K562 (cell line): ENCODE data around the gene VCAN. TPM values are rescaled to one million over a fixed set of nuclear protein-coding genes. Genes with fewer than 3 reads are reported as not detected.

Source experiments
- ATAC-seq: fragments of 200-7000 bp; cut with Tn5 transposase; 3 replicates; pipeline ENCODE4 v1.9.1; 2020; ENCODE audit warnings: moderate library complexity
- BruUV-seq: library from RNA; stranded (reverse); fragments of 400-500 nt; replicated peaks from 2 replicates; lab custom pipeline; 2021; lab: Mats Ljungman, UMichigan
- CTCF ChIA-PET: fragments of 300-600 bp; formaldehyde crosslinking; extraction: SDS; loops from one replicate; lab custom pipeline; 2021; ENCODE audit warnings: low intra/inter-chr PET ratio; lab: Yijun Ruan, JAX
- POLR2A ChIA-PET: fragments of 300-600, 350-650 bp; sonication (Branson Sonifier 250); formaldehyde crosslinking; extraction: SDS; loops from one replicate; lab custom pipeline; 2021; ENCODE audit warnings: antibody characterized with exemption, inconsistent platforms; lab: Yijun Ruan, JAX
- DNase-seq, 4 experiments: peaks; one replicate each; pipeline versions ENCODE4 v3.0.0 to v3.0.0-alpha.2; 2011 to 2018; ENCODE audit warnings: low spot score in 3 of 4, mixed read lengths in 3 of 4; ENCODE audit errors: extremely low read depth in 1 of 4
- FAIRE-seq: peaks from 2 replicates; lab custom pipeline; 2011; peaks lifted over from hg19 to GRCh38; lab: Jason Lieb, UNC
- H2AFZ ChIP-seq: 2 replicates; pipeline ENCODE4 v1.6.0; 2011; ENCODE audit warnings: low read depth, low read length, control low read depth, inconsistent platforms
- H3K27ac ChIP-seq: fragments of 200-600 bp; 3 replicates; pipeline ENCODE4 v1.8.0; 2011; ENCODE audit warnings: low read depth, mild to moderate bottlenecking, control low read depth, inconsistent platforms, low read length, moderate library complexity, mixed read lengths; ENCODE audit errors: extremely low read depth
- H3K27me3 ChIP-seq, 2 experiments: fragments of 300-600 bp in 1 of 2; 2 replicates in 1 of 2; 3 replicates in 1 of 2; pipeline versions ENCODE4 v1.6.0 to v1.8.0; 2011; ENCODE audit warnings: inconsistent platforms in 2 of 2, low read length in 2 of 2, mild to moderate bottlenecking in 1 of 2, mixed read lengths in 1 of 2, moderate library complexity in 1 of 2; ENCODE audit not compliant: control insufficient read depth in 2 of 2, insufficient read depth in 2 of 2
- H3K36me3 ChIP-seq: fragments of 300-600 bp; 3 replicates; pipeline ENCODE4 v1.8.0; 2011; ENCODE audit warnings: mild to moderate bottlenecking, low read length, inconsistent platforms; ENCODE audit not compliant: control insufficient read depth, insufficient read depth
- H3K4me1 ChIP-seq, 2 experiments: fragments of 200-600 bp in 1 of 2; replicated peaks in 1 of 2; 2 replicates in 1 of 2; 3 replicates in 1 of 2; pipeline versions ENCODE4 v1.5.1 to v1.8.0; 2011; ENCODE audit warnings: inconsistent platforms in 2 of 2, low read length in 2 of 2, mild to moderate bottlenecking in 1 of 2, mixed read lengths in 1 of 2, moderate library complexity in 1 of 2; ENCODE audit not compliant: control insufficient read depth in 2 of 2, insufficient read depth in 2 of 2
- H3K4me2 ChIP-seq: 2 replicates; pipeline ENCODE4 v1.6.1; 2011; ENCODE audit warnings: low read length, control low read depth, inconsistent platforms, mixed read lengths; ENCODE audit not compliant: insufficient read depth
- H3K4me3 ChIP-seq: fragments of 200-600 bp; sonication (generic), shearing (Covaris generic); 2 replicates; pipeline ENCODE4 v1.5.1; 2016; ENCODE audit warnings: control low read depth, inconsistent platforms
- H3K79me2 ChIP-seq: fragments of 200-600 bp; 3 replicates; pipeline ENCODE4 v1.8.0; 2011; ENCODE audit warnings: low read length, inconsistent platforms; ENCODE audit not compliant: control insufficient read depth, insufficient read depth
- H3K9ac ChIP-seq, 2 experiments: 2 replicates each; pipeline versions ENCODE4 v1.6.0 to v1.6.1; 2011; ENCODE audit warnings: low read depth in 2 of 2, low read length in 2 of 2, control low read depth in 1 of 2, inconsistent platforms in 1 of 2, mild to moderate bottlenecking in 1 of 2, mixed read lengths in 1 of 2; ENCODE audit not compliant: insufficient read depth in 1 of 2
- H3K9me1 ChIP-seq: one replicate; pipeline ENCODE4 v1.6.0; 2011; ENCODE audit warnings: inconsistent platforms, mild to moderate bottlenecking, low read length, moderate library complexity; ENCODE audit not compliant: control insufficient read depth, insufficient read depth
- H3K9me3 ChIP-seq: replicated peaks from 2 replicates; pipeline ENCODE4 v1.5.1; 2011; ENCODE audit warnings: low read depth, low read length, inconsistent platforms; ENCODE audit not compliant: control insufficient read depth, insufficient read depth
- H4K20me1 ChIP-seq: replicated peaks from 2 replicates; pipeline ENCODE4 v1.6.1; 2011; ENCODE audit warnings: low read length, inconsistent platforms, mixed read lengths; ENCODE audit not compliant: control insufficient read depth, insufficient read depth
- CREBBP ChIP-seq: IDR thresholded peaks from one replicate; pipeline ENCODE4 v1.6.1; 2012; ENCODE audit warnings: low read depth, mild to moderate bottlenecking, control low read depth, inconsistent platforms, low read length
- ELF4 ChIP-seq: fragments of 450-650 bp; formaldehyde crosslinking; IDR thresholded peaks from 2 replicates; pipeline ENCODE4 v1.4.0; 2022; ENCODE audit warnings: missing genetic modification characterization
- HMG20B ChIP-seq: fragments of 250-450 bp; sonication (Bioruptor Pico); IDR thresholded peaks from 2 replicates; pipeline ENCODE4 v1.5.0; 2021; ENCODE audit warnings: mild to moderate bottlenecking
- MAFG ChIP-seq: fragments of 450-650 bp; conservative IDR thresholded peaks from 2 replicates; pipeline ENCODE4 v1.6.1; 2016; ENCODE audit warnings: missing genetic modification characterization, missing compliant biosample characterization
- POLR2A ChIP-seq: fragments of 450-650 bp; conservative IDR thresholded peaks from 2 replicates; pipeline ENCODE4 v1.6.1; 2016
- PRMT5 ChIP-seq: sonication (generic); formaldehyde crosslinking; IDR thresholded peaks from 2 replicates; pipeline ENCODE4 v1.5.0; 2020; ENCODE audit warnings: missing genetic modification reagents
- TAF15 ChIP-seq: fragments of 200-400 bp; formaldehyde crosslinking; IDR thresholded peaks from 2 replicates; pipeline ENCODE4 v1.6.1; 2017; ENCODE audit warnings: mild to moderate bottlenecking, low read depth, low read length, moderate library complexity
- TEAD4 ChIP-seq, 2 experiments: sonication (generic) in 1 of 2; formaldehyde crosslinking in 1 of 2; IDR thresholded peaks; 2 replicates each; pipeline versions ENCODE4 v1.6.1 to v1.8.0; 2012 to 2022; ENCODE audit warnings: borderline replicate concordance in 1 of 2, inconsistent platforms in 1 of 2, low read length in 1 of 2, mild to moderate bottlenecking in 1 of 2, missing genetic modification reagents in 1 of 2
- YY1 ChIP-seq, 3 experiments: IDR thresholded peaks; 2 replicates each; pipeline ENCODE4 v1.6.1; 2011; ENCODE audit warnings: low read length in 2 of 3, mild to moderate bottlenecking in 2 of 3, moderate library complexity in 2 of 3, borderline replicate concordance in 1 of 3, control low read depth in 1 of 3, low read depth in 1 of 3; ENCODE audit not compliant: insufficient read depth in 3 of 3, insufficient replicate concordance in 2 of 3, control insufficient read depth in 1 of 3, insufficient read length in 1 of 3; ENCODE audit errors: extremely low read depth in 1 of 3
- WGBS: fragments of 100-300 bp; shearing (Covaris generic); methylation state at CpG from one replicate; pipeline ENCODE4 v1.1.6; 2016; ENCODE audit warnings: low coverage, mixed read lengths; ENCODE audit not compliant: insufficient coverage; ENCODE audit errors: missing lambda C conversion rate; 5-methylcytosine and 5-hydroxymethylcytosine counted together
- in situ Hi-C: fragments of 300-500 bp; cut with MboI; formaldehyde crosslinking; loops from 4 replicates; pipeline ENCODE4 v1.15.0; 2018; ENCODE audit warnings: inconsistent platforms, mixed read lengths
- intact Hi-C: fragments of 100-400 bp; cut with micrococcal nuclease; formaldehyde crosslinking; loops from 2 replicates; pipeline ENCODE4 v1.14.2; 2022
- polyA plus RNA-seq, 8 experiments: library from polyadenylated mRNA; depleted of rRNA in 4 of 8; stranded (reverse) in 5 of 8; unstranded in 3 of 8; fragments of >200 nt; fragmentation: Nextera tagmentation in 2 of 8; fragmentation: Illumina TruSeq in 1 of 8; extraction: Ambion mirVana in 2 of 8; extraction: Trizol in 1 of 8; gene quantifications; 2 replicates each; pipeline versions ENCODE4 v1.2.1 to v1.2.3, GENCODE V29; 2011 to 2014; ENCODE audit warnings: inconsistent platforms in 1 of 8, missing spikeins in 1 of 8
- total RNA-seq, 7 experiments: library from RNA; depleted of rRNA in 6 of 7; stranded (reverse); fragments of >200 nt in 6 of 7; fragmentation: Illumina TruSeq in 2 of 7; extraction: Trizol in 2 of 7; gene quantifications; 2 replicates each; pipeline versions ENCODE4 v1.2.1 to v1.2.3, GENCODE V29; 2011 to 2021; ENCODE audit warnings: low replicate concordance in 1 of 7
- TF ChIP-seq, protein P1 (sequence below), 2 experiments: IDR thresholded peaks; 2 replicates each; pipeline ENCODE4 v1.6.1; 2012; ENCODE audit warnings: improper control_type of control experiment in 2 of 2, low read depth in 2 of 2, low read length in 2 of 2, borderline replicate concordance in 1 of 2

Gene VCAN
- total and polyA plus RNA-seq, 9 of the 15 experiments (the other 6 are each of a cell fraction or from before 2014, with no cell fraction given): 0.01 to 0.33 (median 0.05) TPM

DNA sequence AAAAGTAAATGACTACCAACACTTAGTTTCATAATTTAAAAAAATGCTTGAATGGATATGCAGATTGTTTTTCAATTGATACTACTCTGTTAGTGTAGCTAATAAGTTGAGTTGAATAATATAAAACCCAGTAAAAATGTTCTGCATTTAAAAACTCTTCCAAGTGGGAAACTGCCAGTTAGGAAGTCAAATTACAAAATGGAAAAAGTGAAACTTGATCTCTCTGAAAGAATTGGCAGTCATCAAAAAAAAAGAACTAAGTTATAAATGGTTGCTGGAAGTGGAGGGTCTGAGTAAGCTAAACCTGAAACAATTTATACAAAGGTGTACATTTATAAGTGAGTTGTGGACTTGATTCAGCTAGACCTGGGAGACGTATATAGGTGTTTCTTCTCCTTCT, 52.4 kb downstream of the VCAN start:
- Histone ChIP-seq H3K36me3 (no peaks in the 10 kb centered on the region), H3K9me1 (no peaks in the 10 kb centered on the region), H4K20me1 (no peaks in the 10 kb centered on the region), H3K4me1 (no peaks in the 10 kb centered on the region), H3K9ac (no peak overlapping the region), H2AFZ (no peak overlapping the region), H3K27ac (no peak overlapping the region), H3K27me3 (no peaks in the 10 kb centered on the region; a peak in 1 of 5 replicates), H3K4me3 (no peak overlapping the region), H3K9me3 (no peaks in the 10 kb centered on the region), H3K79me2 (no peaks in the 10 kb centered on the region), H3K4me2 (no peak overlapping the region)
- ATAC-seq: no peak
- TF ChIP-seq PRMT5 (no peak), TAF15 (no peak), POLR2A (no peak), MAFG (tag) (no peak), CREBBP (no peak)
- CTCF ChIA-PET: no interaction called here
- intact Hi-C loops (no loop called here), in situ Hi-C loops (no loop called here)
- BruUV-seq: no TSS peak
- FAIRE-seq: no peak
- POLR2A ChIA-PET: interaction anchor here (0.7 kb wide), 1 partner anchor 28 kb away, joined by 4 read pairs; no protein-coding TSS in a partner anchor
- WGBS: 0% methylated on average over 1 of the region's 1 CpG
- no peak for DNase-seq

DNA sequence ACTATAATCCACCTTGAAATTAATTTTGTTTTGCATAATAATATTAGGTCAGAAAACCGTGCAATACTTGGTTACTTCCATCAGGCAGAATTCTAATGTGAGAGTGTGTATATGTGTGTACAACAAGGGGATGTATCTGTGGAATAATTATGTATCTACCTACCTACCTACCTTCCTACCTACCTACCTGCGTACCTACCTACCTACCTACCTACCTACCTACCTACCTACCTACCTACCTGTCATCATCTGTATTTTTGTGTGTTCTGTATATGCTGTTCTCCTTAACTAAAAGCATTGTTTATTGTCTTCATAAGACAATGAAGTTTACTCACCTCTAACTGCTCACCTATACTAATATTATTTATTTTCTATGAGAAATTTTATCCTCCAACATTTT, 52.8 kb downstream of the VCAN start:
- no peak overlapping the region for H3K4me3 ChIP-seq
- no TSS peak for BruUV-seq
- H3K9me3 ChIP-seq: no peaks in the 10 kb centered on the region
- H3K27ac ChIP-seq: no peak overlapping the region
- 0% methylated on average over 2 of the region's 2 CpGs for WGBS
- no peak overlapping the region for H3K9ac ChIP-seq
- no peaks in the 10 kb centered on the region for H3K4me1 ChIP-seq
- no peaks in the 10 kb centered on the region for H3K36me3 ChIP-seq
- ChIA-PET POLR2A (interaction anchor here (0.7 kb wide), 1 partner anchor 29 kb away, joined by 4 read pairs; no protein-coding TSS in a partner anchor), CTCF (no interaction called here)
- no peak overlapping the region for H3K4me2 ChIP-seq
- intact Hi-C loops (no loop called here), in situ Hi-C loops (no loop called here)
- no peaks in the 10 kb centered on the region; a peak in 1 of 5 replicates for H3K27me3 ChIP-seq
- DNase-seq (no peak), FAIRE-seq (no peak), ATAC-seq (no peak)
- no peak overlapping the region for H2AFZ ChIP-seq
- no peaks in the 10 kb centered on the region for H3K9me1 ChIP-seq
- no peaks in the 10 kb centered on the region for H3K79me2 ChIP-seq
- H4K20me1 ChIP-seq: no peaks in the 10 kb centered on the region
- TF ChIP-seq YY1 (IDR thresholded peaks at IDR 0.05; ENCODE audit: borderline replicate concordance in 1 of 3, control insufficient read depth in 1 of 3, extremely low read depth in 1 of 3, insufficient read depth in 3 of 3, insufficient read length in 1 of 3, insufficient replicate concordance in 2 of 3, low read depth in 1 of 3, low read length in 2 of 3): no peak
- TF ChIP-seq ELF4 (CRISPR knock-in tag): no peak
- TF ChIP-seq HMG20B (CRISPR knock-in tag): no peak
- TF ChIP-seq TEAD4 (IDR thresholded peaks at IDR 0.05; ENCODE audit: low read length): no peak
- no peak for TF ChIP-seq TEAD4 (CRISPR knock-in tag; IDR thresholded peaks at IDR 0.05; ENCODE audit: borderline replicate concordance)
- TF ChIP-seq, protein P1, sequence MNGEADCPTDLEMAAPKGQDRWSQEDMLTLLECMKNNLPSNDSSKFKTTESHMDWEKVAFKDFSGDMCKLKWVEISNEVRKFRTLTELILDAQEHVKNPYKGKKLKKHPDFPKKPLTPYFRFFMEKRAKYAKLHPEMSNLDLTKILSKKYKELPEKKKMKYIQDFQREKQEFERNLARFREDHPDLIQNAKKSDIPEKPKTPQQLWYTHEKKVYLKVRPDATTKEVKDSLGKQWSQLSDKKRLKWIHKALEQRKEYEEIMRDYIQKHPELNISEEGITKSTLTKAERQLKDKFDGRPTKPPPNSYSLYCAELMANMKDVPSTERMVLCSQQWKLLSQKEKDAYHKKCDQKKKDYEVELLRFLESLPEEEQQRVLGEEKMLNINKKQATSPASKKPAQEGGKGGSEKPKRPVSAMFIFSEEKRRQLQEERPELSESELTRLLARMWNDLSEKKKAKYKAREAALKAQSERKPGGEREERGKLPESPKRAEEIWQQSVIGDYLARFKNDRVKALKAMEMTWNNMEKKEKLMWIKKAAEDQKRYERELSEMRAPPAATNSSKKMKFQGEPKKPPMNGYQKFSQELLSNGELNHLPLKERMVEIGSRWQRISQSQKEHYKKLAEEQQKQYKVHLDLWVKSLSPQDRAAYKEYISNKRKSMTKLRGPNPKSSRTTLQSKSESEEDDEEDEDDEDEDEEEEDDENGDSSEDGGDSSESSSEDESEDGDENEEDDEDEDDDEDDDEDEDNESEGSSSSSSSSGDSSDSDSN (IDR thresholded peaks at IDR 0.05; ENCODE audit: borderline replicate concordance in 1 of 2, low read depth in 2 of 2, low read length in 2 of 2): no peak
